Activated CD8-positive, alpha-beta T cell treated with anti-CD3 and anti-CD28 coated beads for 36 hours (primary cell): ENCODE data around the gene C10orf67. TPM values are rescaled to one million over a fixed set of nuclear protein-coding genes. Genes with fewer than 3 reads are reported as not detected.
"Not testable (repeated sequence)": the region's sequence is repeated elsewhere in the genome, so short reads cannot be mapped to it uniquely, and the experiment has no call there.

Experiments
- ATAC-seq: fragments of 200-7000 bp; cut with Tn5 transposase; one replicate; pipeline ENCODE4 v1.10.0; 2021; ENCODE audit warnings: mild to moderate bottlenecking, moderate library complexity
- CTCF ChIA-PET: fragments of 350-600 bp; sonication (Branson Sonifier 250); formaldehyde crosslinking; loops from one replicate; lab custom pipeline; 2021; ENCODE audit warnings: antibody characterized with exemption; lab: Charles Lee
- POLR2A ChIA-PET: fragments of 350-600 bp; sonication (Branson Sonifier 250); formaldehyde crosslinking; loops from one replicate; lab custom pipeline; 2021; ENCODE audit warnings: antibody characterized with exemption; lab: Charles Lee
- DNase-seq: peaks from one replicate; pipeline ENCODE4 v3.0.0-alpha.2; 2020
- H3K27ac Mint-ChIP-seq: one replicate; pipeline ENCODE4 v1.8.0; 2021; ENCODE audit warnings: mild to moderate bottlenecking, mixed read lengths
- H3K27me3 Mint-ChIP-seq: one replicate; pipeline ENCODE4 v1.8.0; 2021; ENCODE audit warnings: mixed read lengths
- H3K36me3 Mint-ChIP-seq: one replicate; pipeline ENCODE4 v1.8.0; 2021; ENCODE audit warnings: low read depth, mixed read lengths
- H3K4me1 Mint-ChIP-seq: one replicate; pipeline ENCODE4 v1.8.0; 2021; ENCODE audit warnings: low read depth, mixed read lengths
- H3K4me3 Mint-ChIP-seq: one replicate; pipeline ENCODE4 v1.8.0; 2021; ENCODE audit warnings: mild to moderate bottlenecking, moderate library complexity, mixed read lengths
- H3K9me3 Mint-ChIP-seq: one replicate; pipeline ENCODE4 v1.8.0; 2021; ENCODE audit warnings: mixed read lengths
- CTCF ChIP-seq: fragments of 200-600 bp; IDR thresholded peaks from one replicate; pipeline ENCODE4 v1.8.0; 2022; ENCODE audit warnings: antibody characterized with exemption, mild to moderate bottlenecking
- intact Hi-C: fragments of 100-400 bp; cut with micrococcal nuclease; formaldehyde crosslinking; loops from one replicate; pipeline ENCODE4 v1.10.0; 2022
- total RNA-seq, 2 experiments: library from RNA; stranded (reverse); gene quantifications; one replicate each; pipeline ENCODE4 v1.2.3, GENCODE V29; 2021

C10orf67 gene
- total RNA-seq, 2 experiments from 2014 or later = 0.25 to 0.32 TPM

DNA sequence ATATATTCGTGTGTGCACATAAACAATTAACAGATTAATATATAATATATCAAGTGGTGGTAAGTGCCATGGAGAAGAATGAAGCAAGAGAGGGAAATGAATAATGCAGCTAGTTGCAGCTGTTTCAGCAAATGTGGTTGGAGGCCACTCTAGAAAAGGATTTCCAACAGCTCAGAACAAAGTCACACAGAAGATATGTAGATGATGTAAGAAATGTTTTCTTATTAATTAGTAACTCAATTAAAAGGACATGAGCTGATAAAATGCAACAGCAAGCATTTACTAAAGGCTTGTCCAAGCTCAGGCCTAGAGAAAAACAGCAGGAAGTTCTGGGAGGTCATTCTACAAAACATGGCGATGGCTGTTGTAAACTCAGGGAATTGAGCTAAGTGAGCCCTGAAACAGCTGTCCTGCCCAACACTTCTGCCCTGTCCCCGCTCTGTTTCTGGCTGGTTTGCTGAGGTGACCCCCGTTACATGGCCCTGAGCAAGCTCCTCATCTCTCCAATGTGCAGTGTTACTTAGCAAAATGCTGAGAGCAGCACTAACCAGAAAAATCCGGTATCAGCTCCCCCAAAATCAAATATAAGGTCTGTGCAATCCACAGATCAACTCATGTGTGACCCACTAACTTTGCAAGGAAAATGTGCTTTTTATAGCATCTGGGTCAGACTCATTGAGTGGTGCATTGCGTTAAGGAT lies 23.4 kb upstream of the C10orf67 start:
- Mint-ChIP-seq H3K27ac (peak overlapping the region; percentile 68), H3K27me3 (no peaks in the 10 kb centered on the region), H3K4me3 (peak overlapping the region; percentile 45), H3K9me3 (peaks cover 2% of the 10 kb centered on the region), H3K36me3 (peaks cover 2% of the 10 kb centered on the region), H3K4me1 (peaks cover 60% of the 10 kb centered on the region)
- DNase-seq (no peak), ATAC-seq (no peak)
- POLR2A ChIA-PET = no interaction called here
- TF ChIP-seq CTCF = no peak
- CTCF ChIA-PET = interaction anchor here (1.2 kb wide), 1 partner anchor 53 kb away, joined by 3 read pairs; no protein-coding TSS in a partner anchor
- intact Hi-C loops = loop anchor here (10.0 kb wide), 1 partner anchor 77 kb away; no protein-coding TSS in a partner anchor

- peak; percentile 73 for ATAC-seq
- CTCF ChIA-PET = interaction anchor here (0.6 to 1.0 kb wide), 2 partner anchors 95 to 159 kb away, joined by 3 read pairs; no protein-coding TSS in a partner anchor
- H3K36me3 Mint-ChIP-seq, H3K9me3 Mint-ChIP-seq, H3K27me3 Mint-ChIP-seq, H3K4me3 Mint-ChIP-seq: not testable (repeated sequence)
- DNase-seq = peak; percentile 56
- peak overlapping the region; percentile 43 for H3K27ac Mint-ChIP-seq
- peaks cover 73% of the 10 kb centered on the region for H3K4me1 Mint-ChIP-seq
- intact Hi-C loops = loop anchor here (10.0 kb wide), 1 partner anchor 79 kb away; no protein-coding TSS in a partner anchor
- POLR2A ChIA-PET = interaction anchor here (0.7 kb wide), 1 partner anchor 82 kb away, joined by 3 read pairs; no protein-coding TSS in a partner anchor
These were observed 20.9 kb upstream of the C10orf67 start for GRCh38 chr10:23365417-23366030.

DNA sequence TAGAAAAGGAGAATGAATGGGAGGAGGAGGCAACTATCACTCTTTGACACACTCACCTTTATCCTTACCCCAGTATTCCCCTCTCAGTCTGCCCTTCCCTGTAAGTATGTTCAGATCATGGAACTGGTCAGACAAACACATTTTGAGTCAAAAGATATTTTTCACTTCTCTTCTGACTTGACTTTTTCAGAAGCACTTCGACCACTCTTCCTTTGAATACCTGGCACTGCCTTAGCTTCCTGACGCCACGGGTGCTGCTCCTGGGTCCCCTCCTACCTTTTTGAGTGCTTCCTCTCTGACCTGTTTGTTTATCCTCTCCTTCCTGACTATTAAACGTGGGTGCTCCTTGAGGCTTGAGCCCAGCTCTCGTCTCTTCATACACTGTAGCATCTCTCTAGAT lies 19.8 kb upstream of the C10orf67 start:
- DNase-seq (no peak), ATAC-seq (no peak)
- CTCF ChIA-PET = no interaction called here
- Mint-ChIP-seq H3K9me3 (peaks cover 2% of the 10 kb centered on the region), H3K27ac (peak overlapping the region; percentile 89), H3K27me3 (no peaks in the 10 kb centered on the region), H3K4me3 (no peak overlapping the region), H3K4me1 (peaks cover 63% of the 10 kb centered on the region), H3K36me3 (no peaks in the 10 kb centered on the region)
- TF ChIP-seq CTCF = no peak
- POLR2A ChIA-PET = interaction anchor here (0.6 to 0.7 kb wide), 2 partner anchors 27 to 83 kb away, joined by 3 read pairs; no protein-coding TSS in a partner anchor
- intact Hi-C loops = loop anchor here (10.0 kb wide), 1 partner anchor 80 kb away; no protein-coding TSS in a partner anchor

DNA sequence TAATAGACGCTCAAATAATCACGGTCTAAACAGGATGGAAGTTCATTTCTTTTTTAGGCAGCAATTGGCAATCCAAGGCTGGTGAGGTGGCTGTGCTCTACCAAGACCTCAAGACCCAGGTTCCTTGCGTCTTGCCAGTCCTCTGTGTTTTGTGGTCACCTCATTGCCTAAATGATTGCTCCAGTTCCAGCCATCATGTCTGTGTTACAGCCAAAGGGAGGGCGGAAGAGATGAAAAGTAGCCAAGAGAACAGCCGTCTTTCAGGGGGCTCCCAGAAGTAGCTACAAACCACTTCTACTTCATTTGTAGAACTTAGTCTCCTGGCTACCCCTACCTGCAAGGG lies 19.2 kb upstream of the C10orf67 start:
- no peaks in the 10 kb centered on the region for H3K27me3 Mint-ChIP-seq
- H3K4me1 Mint-ChIP-seq = peaks cover 58% of the 10 kb centered on the region
- ATAC-seq (no peak), DNase-seq (no peak)
- peaks cover 2% of the 10 kb centered on the region for H3K9me3 Mint-ChIP-seq
- peak overlapping the region; percentile 53 for H3K4me3 Mint-ChIP-seq
- POLR2A ChIA-PET = interaction anchor here (0.6 kb wide), 2 partner anchors 10 to 27 kb away, joined by 3 read pairs; no protein-coding TSS in a partner anchor
- H3K36me3 Mint-ChIP-seq = no peaks in the 10 kb centered on the region
- intact Hi-C loops = loop anchor here (10.0 kb wide), 1 partner anchor 81 kb away; no protein-coding TSS in a partner anchor
- H3K27ac Mint-ChIP-seq = peak overlapping the region; percentile 89
- CTCF ChIA-PET = no interaction called here
- TF ChIP-seq CTCF = no peak

- ChIA-PET POLR2A (interaction anchor here (0.6 kb wide), 1 partner anchor 9 kb away, joined by 3 read pairs; no protein-coding TSS in a partner anchor), CTCF (interaction anchor here (1.1 to 1.4 kb wide), 2 partner anchors 20 to 48 kb away, joined by 3 to 4 read pairs; no protein-coding TSS in a partner anchor)
- no peaks in the 10 kb centered on the region for H3K27me3 Mint-ChIP-seq
- H3K27ac Mint-ChIP-seq = peak overlapping the region; percentile 89
- ATAC-seq = peak; percentile 80
- no peaks in the 10 kb centered on the region for H3K36me3 Mint-ChIP-seq
- intact Hi-C loops = loop anchor here (10.0 kb wide), 1 partner anchor 82 kb away; no protein-coding TSS in a partner anchor
- no peak for TF ChIP-seq CTCF
- DNase-seq = peak; percentile 72
- peak overlapping the region; percentile 53 for H3K4me3 Mint-ChIP-seq
- H3K4me1 Mint-ChIP-seq = peaks cover 52% of the 10 kb centered on the region
- H3K9me3 Mint-ChIP-seq = peaks cover 2% of the 10 kb centered on the region
These were observed 18.5 kb upstream of the C10orf67 start for GRCh38 chr10:23362879-23363792.
